ENCODE measurements around the gene SHB.

GRCh38 chr9:38047301-38048251, 21.5 kb downstream of the SHB start:
- TF ChIP-seq, protein P1, sequence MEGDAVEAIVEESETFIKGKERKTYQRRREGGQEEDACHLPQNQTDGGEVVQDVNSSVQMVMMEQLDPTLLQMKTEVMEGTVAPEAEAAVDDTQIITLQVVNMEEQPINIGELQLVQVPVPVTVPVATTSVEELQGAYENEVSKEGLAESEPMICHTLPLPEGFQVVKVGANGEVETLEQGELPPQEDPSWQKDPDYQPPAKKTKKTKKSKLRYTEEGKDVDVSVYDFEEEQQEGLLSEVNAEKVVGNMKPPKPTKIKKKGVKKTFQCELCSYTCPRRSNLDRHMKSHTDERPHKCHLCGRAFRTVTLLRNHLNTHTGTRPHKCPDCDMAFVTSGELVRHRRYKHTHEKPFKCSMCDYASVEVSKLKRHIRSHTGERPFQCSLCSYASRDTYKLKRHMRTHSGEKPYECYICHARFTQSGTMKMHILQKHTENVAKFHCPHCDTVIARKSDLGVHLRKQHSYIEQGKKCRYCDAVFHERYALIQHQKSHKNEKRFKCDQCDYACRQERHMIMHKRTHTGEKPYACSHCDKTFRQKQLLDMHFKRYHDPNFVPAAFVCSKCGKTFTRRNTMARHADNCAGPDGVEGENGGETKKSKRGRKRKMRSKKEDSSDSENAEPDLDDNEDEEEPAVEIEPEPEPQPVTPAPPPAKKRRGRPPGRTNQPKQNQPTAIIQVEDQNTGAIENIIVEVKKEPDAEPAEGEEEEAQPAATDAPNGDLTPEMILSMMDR (IDR thresholded peaks at IDR 0.05): no peak
- TF ChIP-seq POLR2A (IDR thresholded peaks at IDR 0.05): peak; percentile 73
